HepG2 (cell line): ENCODE measurements around the gene PML. TPM values are rescaled to one million over a fixed set of nuclear protein-coding genes. Genes with fewer than 3 reads are reported as not detected.

Source experiments
- CBX1 ChIP-seq: IDR thresholded peaks from one replicate; pipeline ENCODE4 v1.6.1; 2016; ENCODE audit warnings: antibody characterized with exemption, low read depth
- DMTF1 ChIP-seq: sonication (generic); formaldehyde crosslinking; IDR thresholded peaks from 2 replicates; pipeline ENCODE4 v1.4.0; 2020; ENCODE audit warnings: mild to moderate bottlenecking, missing genetic modification reagents
- HOXA3 ChIP-seq: sonication (generic); formaldehyde crosslinking; IDR thresholded peaks from 2 replicates; pipeline ENCODE4 v1.5.0; 2020; ENCODE audit warnings: missing genetic modification reagents
- IKZF5 ChIP-seq: IDR thresholded peaks from 2 replicates; pipeline ENCODE4 v1.6.1; 2018; ENCODE audit warnings: missing genetic modification reagents, mild to moderate bottlenecking, missing compliant biosample characterization
- MIER2 ChIP-seq: IDR thresholded peaks from 2 replicates; pipeline ENCODE4 v1.6.1; 2016; ENCODE audit warnings: missing biosample characterization, missing genetic modification reagents
- NFE2L2 ChIP-seq: fragments of 150-350 bp; IDR thresholded peaks from 2 replicates; pipeline ENCODE4 v1.6.1; 2014; ENCODE audit warnings: low read length
- REXO4 ChIP-seq: sonication (generic); formaldehyde crosslinking; IDR thresholded peaks from 2 replicates; pipeline ENCODE4 v1.8.0; 2022; ENCODE audit warnings: missing genetic modification reagents, mild to moderate bottlenecking, borderline replicate concordance
- TBX2 ChIP-seq: sonication (generic); formaldehyde crosslinking; IDR thresholded peaks from 2 replicates; pipeline ENCODE4 v1.5.0; 2020; ENCODE audit warnings: missing genetic modification reagents, mild to moderate bottlenecking, borderline replicate concordance
- WIZ ChIP-seq: sonication (generic); formaldehyde crosslinking; IDR thresholded peaks from 2 replicates; pipeline ENCODE4 v1.5.1; 2020; ENCODE audit warnings: mild to moderate bottlenecking, missing genetic modification reagents
- ZFYVE20 ChIP-seq: sonication (generic); formaldehyde crosslinking; IDR thresholded peaks from 2 replicates; pipeline ENCODE4 v1.8.0; 2023; ENCODE audit warnings: low read depth, mild to moderate bottlenecking, moderate library complexity, missing genetic modification reagents, borderline replicate concordance
- ZMAT5 ChIP-seq: sonication (generic); formaldehyde crosslinking; IDR thresholded peaks from 2 replicates; pipeline ENCODE4 v1.5.0; 2020; ENCODE audit warnings: mild to moderate bottlenecking, low read depth, missing genetic modification reagents, borderline replicate concordance
- ZMYM2 ChIP-seq: sonication (generic); formaldehyde crosslinking; IDR thresholded peaks from 2 replicates; pipeline ENCODE4 v1.8.0; 2022; ENCODE audit warnings: mild to moderate bottlenecking, missing genetic modification reagents
- ZMYM4 ChIP-seq: sonication (generic); formaldehyde crosslinking; IDR thresholded peaks from 2 replicates; pipeline ENCODE4 v1.8.1; 2023; ENCODE audit warnings: mild to moderate bottlenecking, missing genetic modification reagents
- ZNF18 ChIP-seq: sonication (generic); formaldehyde crosslinking; IDR thresholded peaks from 2 replicates; pipeline ENCODE4 v1.8.0; 2022; ENCODE audit warnings: mild to moderate bottlenecking, missing genetic modification reagents; ENCODE audit not compliant: insufficient replicate concordance
- ZNF232 ChIP-seq: sonication (generic); formaldehyde crosslinking; IDR thresholded peaks from 2 replicates; pipeline ENCODE4 v1.4.0; 2020; ENCODE audit warnings: missing genetic modification reagents, borderline replicate concordance
- ZNF317 ChIP-seq: sonication (generic); formaldehyde crosslinking; IDR thresholded peaks from 2 replicates; pipeline ENCODE4 v1.5.0; 2020; ENCODE audit warnings: mild to moderate bottlenecking, missing genetic modification reagents
- ZNF441 ChIP-seq: sonication (generic); formaldehyde crosslinking; IDR thresholded peaks from 2 replicates; pipeline ENCODE4 v1.7.0; 2021; ENCODE audit warnings: missing genetic modification reagents, borderline replicate concordance
- ZNF549 ChIP-seq: sonication (generic); formaldehyde crosslinking; IDR thresholded peaks from 2 replicates; pipeline ENCODE4 v1.5.0; 2020; ENCODE audit warnings: missing genetic modification reagents
- ZNF589 ChIP-seq: sonication (generic); formaldehyde crosslinking; conservative IDR thresholded peaks from 2 replicates; pipeline ENCODE4 v1.8.0; 2022; ENCODE audit warnings: mild to moderate bottlenecking, moderate library complexity, missing genetic modification reagents
- ZNF780A ChIP-seq: sonication (generic); formaldehyde crosslinking; IDR thresholded peaks from 2 replicates; pipeline ENCODE4 v1.8.0; 2022; ENCODE audit warnings: mild to moderate bottlenecking, missing genetic modification reagents, moderate library complexity
- polyA plus RNA-seq, 8 experiments: library from polyadenylated mRNA; depleted of rRNA in 3 of 8; stranded (reverse) in 7 of 8; unstranded in 1 of 8; fragments of >200 nt; fragmentation: Illumina TruSeq in 4 of 8; extraction: Trizol in 4 of 8; gene quantifications; 2 replicates each; pipeline versions ENCODE4 v1.2.1 to v1.2.3, GENCODE V29; 2011 to 2016; ENCODE audit warnings: low read depth in 4 of 8, missing spikeins in 1 of 8, mixed read lengths in 1 of 8; ENCODE audit not compliant: insufficient read depth in 1 of 8
- total RNA-seq, 5 experiments: library from RNA; depleted of rRNA; stranded (reverse); fragments of >200 nt; fragmentation: Illumina TruSeq; extraction: Trizol; gene quantifications; 2 replicates each; pipeline ENCODE4 v1.2.3, GENCODE V29; 2016; ENCODE audit warnings: low read depth in 1 of 5
- TF ChIP-seq, protein P1 (sequence below): sonication (generic); formaldehyde crosslinking; IDR thresholded peaks from 2 replicates; pipeline ENCODE4 v1.5.0; 2020; ENCODE audit warnings: mild to moderate bottlenecking, missing genetic modification reagents
- TF ChIP-seq, protein P2 (sequence below): sonication (generic); formaldehyde crosslinking; IDR thresholded peaks from 2 replicates; pipeline ENCODE4 v1.4.0; 2020; ENCODE audit warnings: mild to moderate bottlenecking, missing genetic modification reagents

PML gene
- total and polyA plus RNA-seq, 2 of the 13 experiments (the other 11 are each of a cell fraction or from before 2014, with no cell fraction given), result 2.9 to 3.9 TPM

DNA sequence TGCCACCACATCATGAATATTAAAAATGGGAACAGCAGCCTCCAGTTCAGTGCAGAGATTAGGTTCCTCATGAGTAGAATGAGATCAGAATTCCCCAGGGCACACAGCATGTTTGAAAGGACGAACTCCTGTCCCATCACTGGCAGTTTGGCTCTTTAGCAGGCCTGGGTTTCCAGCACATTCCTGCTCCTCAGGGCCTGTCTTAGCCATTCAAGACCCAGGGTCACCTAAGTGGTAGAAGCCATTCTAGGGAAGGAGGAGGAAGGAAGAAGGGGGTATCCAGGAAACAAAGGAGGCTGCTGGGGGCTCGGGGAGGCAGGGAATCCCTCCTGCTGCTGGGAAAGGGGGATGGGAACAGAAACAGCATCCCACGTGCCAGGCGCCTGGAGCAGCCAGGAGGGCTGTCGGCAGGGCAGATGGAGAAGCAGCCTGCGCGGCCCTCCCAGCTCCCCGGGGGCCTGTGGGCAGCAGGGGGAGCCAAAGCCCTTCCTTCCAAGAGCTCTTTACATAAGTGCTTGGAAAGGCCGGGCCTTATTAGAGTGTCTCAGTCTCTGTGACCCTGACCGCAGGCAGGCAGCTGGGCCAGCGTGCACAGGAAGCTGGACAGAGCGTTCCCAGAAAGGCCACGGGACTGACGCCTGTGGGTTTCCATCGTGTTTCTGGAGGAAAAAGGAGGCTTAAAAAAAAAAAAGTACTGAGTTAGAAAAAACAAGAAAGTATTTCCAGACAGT, 43.5 kb upstream of the PML start (continued):
- peak; percentile 54; the same call in 1 of the 2 replicates for TF ChIP-seq MIER2 (CRISPR knock-in tag)
- 0 out of 2 replicates have a peak, but pooled peaks have one; percentile 43 for TF ChIP-seq ZMYM4 (CRISPR knock-in tag)
- no peak for TF ChIP-seq ZFYVE20
- no peak for TF ChIP-seq ZNF441 (CRISPR knock-in tag)
- no peak for TF ChIP-seq REXO4 (CRISPR knock-in tag)
- no peak for TF ChIP-seq HOXA3 (CRISPR knock-in tag)
- TF ChIP-seq ZMYM2 (CRISPR knock-in tag), result no peak
- TF ChIP-seq ZNF589, result no peak
- 0 out of 2 replicates have a peak, but pooled peaks have one; percentile 14 for TF ChIP-seq ZNF232 (CRISPR knock-in tag)
- TF ChIP-seq, protein P1, sequence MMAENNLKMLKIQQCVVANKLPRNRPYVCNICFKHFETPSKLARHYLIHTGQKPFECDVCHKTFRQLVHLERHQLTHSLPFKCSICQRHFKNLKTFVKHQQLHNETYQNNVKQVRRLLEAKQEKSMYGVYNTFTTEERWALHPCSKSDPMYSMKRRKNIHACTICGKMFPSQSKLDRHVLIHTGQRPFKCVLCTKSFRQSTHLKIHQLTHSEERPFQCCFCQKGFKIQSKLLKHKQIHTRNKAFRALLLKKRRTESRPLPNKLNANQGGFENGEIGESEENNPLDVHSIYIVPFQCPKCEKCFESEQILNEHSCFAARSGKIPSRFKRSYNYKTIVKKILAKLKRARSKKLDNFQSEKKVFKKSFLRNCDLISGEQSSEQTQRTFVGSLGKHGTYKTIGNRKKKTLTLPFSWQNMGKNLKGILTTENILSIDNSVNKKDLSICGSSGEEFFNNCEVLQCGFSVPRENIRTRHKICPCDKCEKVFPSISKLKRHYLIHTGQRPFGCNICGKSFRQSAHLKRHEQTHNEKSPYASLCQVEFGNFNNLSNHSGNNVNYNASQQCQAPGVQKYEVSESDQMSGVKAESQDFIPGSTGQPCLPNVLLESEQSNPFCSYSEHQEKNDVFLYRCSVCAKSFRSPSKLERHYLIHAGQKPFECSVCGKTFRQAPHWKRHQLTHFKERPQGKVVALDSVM (CRISPR knock-in tag), result no peak
- peak; percentile 60; the same call in 1 of the 2 replicates for TF ChIP-seq IKZF5 (CRISPR knock-in tag)
- no peak for TF ChIP-seq ZNF549
- no peak for TF ChIP-seq WIZ
- no peak for TF ChIP-seq ZNF780A (CRISPR knock-in tag)
- TF ChIP-seq DMTF1 (CRISPR knock-in tag), result no peak
- TF ChIP-seq NFE2L2, result no peak
- no peak for TF ChIP-seq CBX1
- no peak for TF ChIP-seq ZNF317 (CRISPR knock-in tag)
- TF ChIP-seq ZNF18 (CRISPR knock-in tag), result no peak
- TF ChIP-seq ZMAT5 (CRISPR knock-in tag), result no peak
- TF ChIP-seq TBX2 (CRISPR knock-in tag), result peak; percentile 26; the same call in 1 of the 2 replicates
- TF ChIP-seq, protein P2, sequence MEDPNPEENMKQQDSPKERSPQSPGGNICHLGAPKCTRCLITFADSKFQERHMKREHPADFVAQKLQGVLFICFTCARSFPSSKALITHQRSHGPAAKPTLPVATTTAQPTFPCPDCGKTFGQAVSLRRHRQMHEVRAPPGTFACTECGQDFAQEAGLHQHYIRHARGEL (CRISPR knock-in tag), result no peak
